ENCODE measurements around the gene NEUROG1. TPM values are rescaled to one million over a fixed set of nuclear protein-coding genes. Genes with fewer than 3 reads are reported as not detected.

Gene NEUROG1
- total RNA-seq, 4 donors from 2014 or later, result not detected

DNA sequence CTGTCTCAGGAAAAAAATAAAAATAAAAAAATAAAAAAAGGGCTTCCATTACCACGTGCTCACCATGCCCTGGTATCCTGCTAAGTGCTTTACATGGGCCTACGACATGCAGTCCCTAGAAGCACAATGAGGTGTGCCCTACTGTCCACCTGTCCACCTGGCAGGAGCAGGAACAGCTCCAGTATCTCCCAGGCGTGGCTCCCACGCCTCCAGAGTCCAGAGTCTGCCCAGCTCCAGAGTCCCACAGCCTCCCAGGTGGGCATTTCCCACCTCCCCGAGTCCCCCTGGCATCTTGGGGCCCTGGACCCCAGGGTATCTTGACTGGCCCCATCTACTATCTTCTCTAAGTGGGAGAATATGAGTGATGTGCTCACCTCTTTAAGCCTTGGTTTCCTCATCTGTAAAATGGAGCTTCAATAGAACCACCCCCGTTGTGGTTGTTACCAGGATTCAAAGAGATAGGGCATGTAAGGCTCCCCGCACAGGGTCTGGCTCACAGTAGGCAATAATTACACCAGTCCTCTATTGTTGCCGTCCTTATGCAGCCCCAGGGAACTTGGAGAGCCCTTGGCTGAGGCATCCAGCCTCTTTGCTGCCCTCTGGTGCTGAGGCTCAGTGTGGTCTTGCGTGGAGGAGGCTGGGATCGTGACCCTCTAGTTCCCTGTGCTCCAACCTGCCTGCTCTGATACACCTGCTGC lies 34.1 kb upstream of the NEUROG1 start:
- intact Hi-C loops (cut with DNase I; ENCODE audit: low total_unique reads) (loop anchor here (5.0 kb wide), 1 partner anchor 262 kb away; the partner anchor contains the start of gene SLC25A48), in situ Hi-C loops (cut with MboI; ENCODE audit: low pct_ligation_motif_present in 1 of 4, low pct_unique_long_range_greater_than_20kb in 1 of 4, low sequenced_read_pairs in 3 of 4) (loop anchor here in 1 of 4 donors (25.0 kb wide), 1 partner anchor 642 kb away; no protein-coding TSS in a partner anchor)
- TF ChIP-seq POLR2A (IDR thresholded peaks at IDR 0.05) (no peak), EP300 (IDR thresholded peaks at IDR 0.05; ENCODE audit: low read depth) (no peak)
- TF ChIP-seq, protein P1, sequence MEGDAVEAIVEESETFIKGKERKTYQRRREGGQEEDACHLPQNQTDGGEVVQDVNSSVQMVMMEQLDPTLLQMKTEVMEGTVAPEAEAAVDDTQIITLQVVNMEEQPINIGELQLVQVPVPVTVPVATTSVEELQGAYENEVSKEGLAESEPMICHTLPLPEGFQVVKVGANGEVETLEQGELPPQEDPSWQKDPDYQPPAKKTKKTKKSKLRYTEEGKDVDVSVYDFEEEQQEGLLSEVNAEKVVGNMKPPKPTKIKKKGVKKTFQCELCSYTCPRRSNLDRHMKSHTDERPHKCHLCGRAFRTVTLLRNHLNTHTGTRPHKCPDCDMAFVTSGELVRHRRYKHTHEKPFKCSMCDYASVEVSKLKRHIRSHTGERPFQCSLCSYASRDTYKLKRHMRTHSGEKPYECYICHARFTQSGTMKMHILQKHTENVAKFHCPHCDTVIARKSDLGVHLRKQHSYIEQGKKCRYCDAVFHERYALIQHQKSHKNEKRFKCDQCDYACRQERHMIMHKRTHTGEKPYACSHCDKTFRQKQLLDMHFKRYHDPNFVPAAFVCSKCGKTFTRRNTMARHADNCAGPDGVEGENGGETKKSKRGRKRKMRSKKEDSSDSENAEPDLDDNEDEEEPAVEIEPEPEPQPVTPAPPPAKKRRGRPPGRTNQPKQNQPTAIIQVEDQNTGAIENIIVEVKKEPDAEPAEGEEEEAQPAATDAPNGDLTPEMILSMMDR (IDR thresholded peaks at IDR 0.05), result peak in 3 of 5 experiments; percentile 23 to 43 (median 38)
- DNase-seq, result peak; percentile 18
- Histone ChIP-seq H3K27me3 (peaks cover 6% of the 10 kb centered on the region), H3K4me3 (no peak overlapping the region), H3K9me3 (no peaks in the 10 kb centered on the region), H3K36me3 (no peaks in the 10 kb centered on the region), H3K27ac (no peak overlapping the region), H3K4me1 (no peaks in the 10 kb centered on the region)
- WGBS, 2 donors (ENCODE audit: low coverage in 1 of 2), result 47% methylated on average over 8 of the region's 10 CpGs; no CpG with 5 or more reads in 1 of the 2 donors

DNA sequence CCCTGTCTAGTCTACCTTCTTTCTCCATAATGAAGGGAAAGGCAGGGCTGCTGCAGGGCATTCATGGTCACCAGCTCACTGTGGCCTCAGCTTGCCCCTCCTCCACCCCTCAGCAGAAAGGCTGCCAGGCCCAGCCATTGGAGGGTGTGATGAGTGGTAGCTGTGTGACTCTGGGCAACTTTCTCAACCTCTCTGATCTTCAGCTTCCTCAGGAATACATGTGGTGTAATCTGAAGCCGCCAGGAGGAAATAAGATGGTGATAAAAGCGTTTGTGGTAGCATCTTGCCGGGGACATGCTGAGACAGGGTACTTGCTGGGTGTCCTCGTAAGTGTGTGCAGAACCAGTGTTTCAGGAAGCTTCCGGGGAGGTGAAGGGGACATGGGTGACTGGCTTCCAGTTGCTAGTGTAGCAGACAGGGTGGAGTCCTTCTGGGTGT lies 33.2 kb upstream of the NEUROG1 start:
- no peak for TF ChIP-seq POLR2AphosphoS5 (IDR thresholded peaks at IDR 0.05)
- TF ChIP-seq, protein P1 (IDR thresholded peaks at IDR 0.05), result no peak
- no peak for TF ChIP-seq EP300 (IDR thresholded peaks at IDR 0.05; ENCODE audit: low read depth)
- TF ChIP-seq POLR2A (IDR thresholded peaks at IDR 0.05), result no peak
- no peaks in the 10 kb centered on the region for H3K36me3 ChIP-seq
- H3K27ac ChIP-seq, result no peak overlapping the region
- WGBS, 2 donors (ENCODE audit: low coverage in 1 of 2), result 63% methylated on average over 5 of the region's 5 CpGs; no CpG with 5 or more reads in 1 of the 2 donors
- no peaks in the 10 kb centered on the region for H3K9me3 ChIP-seq
- no peaks in the 10 kb centered on the region for H3K4me1 ChIP-seq
- intact Hi-C loops (cut with DNase I; ENCODE audit: low total_unique reads) (loop anchor here (5.0 kb wide), 1 partner anchor 263 kb away; the partner anchor contains the start of gene SLC25A48), in situ Hi-C loops (cut with MboI; ENCODE audit: low pct_ligation_motif_present in 1 of 4, low pct_unique_long_range_greater_than_20kb in 1 of 4, low sequenced_read_pairs in 3 of 4) (loop anchor here in 1 of 4 donors (25.0 kb wide), 1 partner anchor 643 kb away; no protein-coding TSS in a partner anchor)
- no peak for DNase-seq
- H3K4me3 ChIP-seq, result no peak overlapping the region
- H3K27me3 ChIP-seq, result peaks cover 6% of the 10 kb centered on the region

DNA sequence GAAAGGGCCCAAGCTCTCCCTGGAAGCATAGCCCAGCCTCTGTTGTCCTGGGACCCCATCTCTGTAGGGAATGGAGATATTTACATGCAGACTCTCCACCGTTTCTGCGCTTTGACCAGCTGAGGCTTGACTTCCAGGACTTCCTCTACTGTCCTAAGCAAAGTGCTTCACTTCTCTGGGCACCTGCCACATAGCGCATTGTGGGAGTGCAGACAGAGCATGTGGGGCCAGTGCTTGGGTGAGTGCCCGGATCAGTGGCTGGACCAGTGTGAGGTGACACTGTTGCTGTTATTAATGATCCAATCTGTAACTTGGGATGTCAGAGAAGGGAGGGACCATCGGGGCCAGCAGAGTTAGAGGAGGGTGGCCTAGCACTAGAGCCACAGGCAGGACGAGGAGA lies 32.5 kb upstream of the NEUROG1 start:
- TF ChIP-seq EP300 (IDR thresholded peaks at IDR 0.05; ENCODE audit: low read depth), result no peak
- no peak for TF ChIP-seq POLR2AphosphoS5 (IDR thresholded peaks at IDR 0.05)
- TF ChIP-seq POLR2A (IDR thresholded peaks at IDR 0.05), result no peak
- TF ChIP-seq, protein P1 (IDR thresholded peaks at IDR 0.05), result no peak
- H3K36me3 ChIP-seq, result no peaks in the 10 kb centered on the region
- no peaks in the 10 kb centered on the region for H3K4me1 ChIP-seq
- intact Hi-C loops (cut with DNase I; ENCODE audit: low total_unique reads) (loop anchor here (5.0 kb wide), 1 partner anchor 264 kb away; the partner anchor contains the start of gene SLC25A48), in situ Hi-C loops (cut with MboI; ENCODE audit: low pct_ligation_motif_present in 1 of 4, low pct_unique_long_range_greater_than_20kb in 1 of 4, low sequenced_read_pairs in 3 of 4) (loop anchor here in 1 of 4 donors (25.0 kb wide), 1 partner anchor 644 kb away; no protein-coding TSS in a partner anchor)
- no peaks in the 10 kb centered on the region for H3K9me3 ChIP-seq
- no peak for DNase-seq
- H3K27ac ChIP-seq, result no peak overlapping the region
- peaks cover 6% of the 10 kb centered on the region for H3K27me3 ChIP-seq
- 79% methylated on average over 6 of the region's 6 CpGs; no CpG with 5 or more reads in 1 of the 2 donors for WGBS, 2 donors (ENCODE audit: low coverage in 1 of 2)
- H3K4me3 ChIP-seq, result no peak overlapping the region

DNA sequence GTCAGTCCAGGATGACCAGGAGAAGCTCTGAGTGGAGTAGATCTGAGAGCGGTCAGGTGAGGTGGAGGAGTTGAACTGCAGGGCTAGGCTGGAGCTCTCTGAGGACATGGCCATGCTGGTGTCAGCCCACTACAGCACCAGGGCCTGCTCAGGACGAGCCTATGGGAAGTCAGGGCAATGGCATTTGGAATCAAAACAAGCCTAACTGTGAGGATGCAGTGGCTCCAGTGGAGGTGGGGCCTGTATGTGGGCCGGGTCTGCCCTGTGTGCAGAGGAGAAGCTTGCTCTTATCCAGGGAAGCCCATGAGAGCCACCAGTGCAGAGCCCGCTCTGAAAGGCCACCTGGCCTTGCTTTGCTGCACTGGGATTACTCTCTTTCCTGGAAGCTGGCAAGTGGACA lies 31.9 kb upstream of the NEUROG1 start:
- H3K27ac ChIP-seq, result no peak overlapping the region

More for the DNA sequence above, 31.9 kb upstream of the NEUROG1 start:
- no peak for DNase-seq
- 74% methylated on average over 4 of the region's 4 CpGs; no CpG with 5 or more reads in 1 of the 2 donors for WGBS, 2 donors (ENCODE audit: low coverage in 1 of 2)
- no peaks in the 10 kb centered on the region for H3K36me3 ChIP-seq
- TF ChIP-seq POLR2A (IDR thresholded peaks at IDR 0.05) (no peak), POLR2AphosphoS5 (IDR thresholded peaks at IDR 0.05) (no peak), EP300 (IDR thresholded peaks at IDR 0.05; ENCODE audit: low read depth) (no peak)
- TF ChIP-seq, protein P1 (IDR thresholded peaks at IDR 0.05), result no peak
- H3K4me3 ChIP-seq, result no peak overlapping the region
- no peaks in the 10 kb centered on the region for H3K4me1 ChIP-seq
- in situ Hi-C loops (cut with MboI; ENCODE audit: low pct_ligation_motif_present in 1 of 4, low pct_unique_long_range_greater_than_20kb in 1 of 4, low sequenced_read_pairs in 3 of 4), result loop anchor here in 1 of 4 donors (25.0 kb wide), 1 partner anchor 645 kb away; no protein-coding TSS in a partner anchor
- H3K9me3 ChIP-seq, result no peaks in the 10 kb centered on the region
- intact Hi-C loops (cut with DNase I; ENCODE audit: low total_unique reads), result loop anchor here (5.0 kb wide), 1 partner anchor 265 kb away; the partner anchor contains the start of gene SLC25A48
- H3K27me3 ChIP-seq, result peaks cover 6% of the 10 kb centered on the region

All from transverse colon (tissue), 4 donors.